IPS-NIHi7 (cell line): Measurements from ENCODE around the gene CCM2.
"Not testable (repeated sequence)": the region's sequence is repeated elsewhere in the genome, so short reads cannot be mapped to it uniquely, and the experiment has no call there.

ENCODE experiments used
- DNase-seq: peaks from one replicate; pipeline ENCODE4 v3.0.0; 2012; ENCODE audit warnings: mixed read lengths; ENCODE audit errors: extremely low spot score

CCM2 gene

DNA sequence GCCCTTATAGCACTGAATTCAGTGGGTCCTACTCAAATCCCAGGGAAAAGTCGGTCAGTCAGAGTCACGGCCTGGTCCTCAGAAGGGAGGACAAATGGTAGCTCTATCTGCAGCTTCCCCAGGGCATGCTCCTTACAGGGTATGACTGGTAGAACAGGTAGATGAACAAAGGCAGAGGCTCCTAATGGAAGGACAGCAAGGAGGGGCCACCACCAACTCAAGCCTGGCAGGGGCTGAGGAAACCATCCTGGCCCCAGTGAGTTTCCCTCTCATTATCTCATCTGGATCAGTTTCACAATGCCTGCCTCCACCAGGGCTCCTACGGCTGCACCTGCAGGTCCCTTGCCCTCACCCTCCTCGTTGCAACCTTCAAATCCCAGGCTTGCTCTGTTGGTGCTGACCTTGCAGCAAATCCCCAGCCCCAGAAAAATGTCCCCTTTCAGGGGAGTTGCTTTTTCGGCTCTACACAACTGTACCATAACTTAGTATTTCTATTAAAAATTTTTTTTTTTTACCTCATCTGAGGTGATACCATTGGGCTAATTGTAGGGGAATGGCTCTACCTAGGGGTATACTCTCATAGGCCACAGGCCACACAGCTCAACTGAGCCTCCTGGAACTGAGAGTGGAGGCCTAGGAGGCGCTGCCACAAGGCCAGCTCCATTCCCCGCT, 18.8 kb upstream of the CCM2 start:
- no peak for DNase-seq

DNA sequence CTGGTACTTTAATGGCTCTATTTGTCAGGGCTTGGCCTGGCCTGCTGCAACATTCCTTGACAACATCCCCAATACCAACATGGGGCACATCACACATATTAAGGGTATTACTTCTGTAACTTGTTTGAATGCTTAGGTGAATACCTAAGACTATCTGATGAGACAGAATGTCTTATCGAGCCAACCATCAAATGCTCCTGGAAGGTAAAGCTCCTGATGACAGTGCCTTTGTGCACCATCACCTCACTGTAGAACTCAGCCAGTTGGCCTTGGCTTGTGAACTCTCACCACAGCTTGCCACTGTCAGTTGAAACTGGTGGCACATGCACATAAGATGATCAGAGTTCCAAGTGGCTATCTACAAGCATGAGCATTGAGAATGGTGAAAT, 17.5 kb upstream of the CCM2 start:
- no peak for DNase-seq

DNA sequence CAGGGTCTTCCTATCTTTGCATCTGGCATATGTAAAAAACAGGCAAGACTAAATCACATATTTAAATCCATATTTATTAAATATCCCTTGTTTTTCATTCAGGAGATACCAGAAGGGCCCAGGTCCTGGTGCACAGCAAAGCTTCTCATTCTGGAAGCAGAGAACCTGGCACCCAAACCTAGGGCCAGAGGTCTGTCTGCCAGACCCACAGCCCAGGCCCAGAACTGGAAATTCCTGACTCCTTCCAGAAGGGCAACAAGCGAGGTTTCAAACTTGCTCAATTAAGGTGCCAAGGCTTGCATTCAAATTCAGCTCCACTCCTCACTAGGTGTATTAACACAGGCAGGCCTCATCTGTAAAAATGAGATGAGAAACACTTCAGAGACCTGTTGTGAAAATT, 17.0 kb upstream of the CCM2 start:
- no peak for DNase-seq

DNA sequence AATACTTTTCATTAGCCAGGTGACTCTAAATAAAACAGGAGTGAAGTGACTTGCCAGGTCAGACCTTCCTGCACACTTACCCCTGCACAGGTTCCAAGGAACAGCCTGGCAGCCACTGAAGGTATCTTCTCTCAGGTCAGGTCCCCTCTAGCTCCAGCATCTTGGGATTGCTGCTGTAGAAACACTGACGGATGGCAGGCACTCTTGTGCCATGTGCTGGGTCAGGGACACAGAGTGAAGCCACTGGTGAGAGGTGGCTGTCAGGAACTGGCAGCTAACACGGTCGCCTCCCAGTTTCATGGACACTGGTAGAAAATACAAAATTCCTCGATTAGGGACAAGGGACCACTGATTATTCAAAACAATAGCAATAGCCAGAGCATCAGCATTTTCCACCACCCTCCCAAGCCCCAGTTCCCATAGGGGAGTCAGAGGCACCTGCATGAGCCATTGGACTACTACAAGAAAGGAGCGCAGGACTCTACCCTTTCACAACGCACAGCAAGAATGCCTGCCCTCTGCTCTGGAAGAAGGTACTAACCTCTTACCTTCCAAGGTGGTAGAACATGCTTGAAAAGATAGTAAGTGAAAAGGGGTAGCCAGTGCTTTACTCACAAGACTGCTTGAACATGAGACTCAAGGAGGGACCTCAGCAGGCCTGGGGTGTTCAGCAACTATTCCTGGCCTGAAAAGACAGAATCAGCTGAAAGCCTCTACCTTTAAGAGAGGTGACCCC, 16.1 kb upstream of the CCM2 start:
- DNase-seq: no peak

DNA sequence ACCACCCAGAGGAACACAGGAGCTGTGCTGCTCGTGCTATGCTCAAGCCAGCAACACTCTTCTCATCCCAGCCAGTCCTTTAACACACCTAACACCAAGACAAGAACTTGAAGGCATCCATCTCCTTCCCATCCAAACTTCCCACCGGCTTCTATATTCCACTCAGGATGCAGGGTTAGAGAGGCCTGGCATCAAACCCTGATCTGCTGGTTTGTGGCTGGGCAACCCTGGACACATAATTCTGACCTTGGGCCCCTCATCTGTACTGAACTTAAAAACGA, 15.6 kb upstream of the CCM2 start:
- no peak for DNase-seq

DNA sequence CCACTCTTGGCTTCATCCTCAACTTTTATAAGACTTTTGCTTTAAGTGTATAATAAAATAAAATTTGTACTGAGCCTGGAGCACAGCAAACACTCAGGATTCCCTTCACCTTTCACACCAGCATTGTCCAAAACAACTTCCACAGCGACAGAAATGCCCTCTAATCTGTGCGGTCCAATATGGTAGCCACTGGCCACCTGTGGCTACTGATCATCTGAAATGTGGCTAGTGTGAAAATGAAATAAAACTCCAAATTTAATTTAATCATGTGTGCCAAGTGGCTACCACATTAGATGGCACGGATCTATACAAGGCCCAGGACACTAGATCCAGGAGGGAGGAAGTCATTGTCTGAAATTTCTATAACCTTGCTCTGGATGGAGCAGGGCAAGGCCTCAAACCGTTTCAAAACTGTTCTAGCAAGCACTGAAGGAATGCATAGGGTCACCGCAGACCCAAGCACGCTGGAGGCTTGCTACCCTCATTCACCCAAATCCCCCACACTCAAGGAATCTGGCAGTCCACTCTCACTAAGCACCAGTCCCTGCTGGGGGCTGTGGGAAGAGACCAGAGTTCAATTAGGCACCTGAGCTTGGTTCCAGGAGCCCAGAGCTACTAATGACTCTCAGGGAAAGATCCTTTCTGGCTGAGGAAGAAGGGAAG, 14.8 kb upstream of the CCM2 start:
- DNase-seq: no peak

DNA sequence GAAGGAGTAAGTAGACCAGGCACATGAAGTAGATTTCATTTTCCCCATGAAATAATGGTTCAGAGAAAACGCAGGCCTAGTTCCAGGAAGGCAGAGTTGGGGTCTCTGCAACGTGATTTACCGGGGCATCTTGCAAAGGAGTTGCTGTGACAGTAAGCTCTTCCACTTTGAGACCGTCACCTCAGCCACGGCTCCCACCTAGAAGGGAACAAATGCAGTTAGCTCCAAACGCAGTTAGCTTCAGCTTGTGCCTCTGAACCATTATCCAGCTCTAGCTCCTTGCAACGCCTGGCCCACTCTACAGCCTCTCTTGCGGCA, 14.1 kb upstream of the CCM2 start:
- DNase-seq: no peak

DNA sequence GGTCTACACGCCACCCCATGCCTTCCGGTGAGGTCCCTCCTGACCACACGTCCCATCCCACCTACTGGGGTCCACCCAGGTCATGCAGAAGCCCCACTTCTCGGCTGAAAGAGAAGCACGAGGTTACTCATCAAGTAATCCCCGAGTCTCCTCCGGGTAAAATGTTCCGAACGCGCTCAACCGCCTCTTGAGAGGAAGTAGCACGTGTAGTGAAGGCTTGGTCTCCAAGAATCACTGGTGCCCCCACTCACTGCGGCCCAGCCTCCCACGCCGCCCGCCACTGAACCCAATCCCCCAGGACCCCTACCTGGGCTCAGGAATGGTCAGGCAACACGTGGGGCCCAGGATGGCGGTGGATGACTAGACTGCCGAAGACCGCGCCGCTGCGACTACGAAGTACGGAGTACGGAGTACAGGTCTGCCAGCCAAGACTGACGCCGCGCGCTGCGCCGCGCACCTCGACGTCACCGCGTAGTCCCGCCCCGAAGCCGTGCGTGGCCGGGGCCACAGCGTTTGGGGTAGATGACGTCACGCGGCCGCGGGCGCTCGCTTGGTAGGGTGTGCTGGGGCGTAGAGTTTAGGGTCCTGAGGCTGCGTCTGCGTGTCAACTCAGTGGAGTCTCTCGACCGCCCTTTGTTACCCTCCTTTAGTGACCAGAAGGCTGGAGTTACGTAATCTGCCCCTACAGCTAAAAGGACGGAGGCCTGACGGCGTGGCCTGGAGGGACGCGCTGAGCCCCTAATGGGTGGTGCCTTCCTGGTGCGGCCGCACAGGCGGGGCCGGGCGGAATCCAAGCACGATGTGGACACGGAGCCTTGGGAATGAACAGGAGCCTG, 13.6 kb upstream of the CCM2 start:
- peak; percentile 90 for DNase-seq

DNA sequence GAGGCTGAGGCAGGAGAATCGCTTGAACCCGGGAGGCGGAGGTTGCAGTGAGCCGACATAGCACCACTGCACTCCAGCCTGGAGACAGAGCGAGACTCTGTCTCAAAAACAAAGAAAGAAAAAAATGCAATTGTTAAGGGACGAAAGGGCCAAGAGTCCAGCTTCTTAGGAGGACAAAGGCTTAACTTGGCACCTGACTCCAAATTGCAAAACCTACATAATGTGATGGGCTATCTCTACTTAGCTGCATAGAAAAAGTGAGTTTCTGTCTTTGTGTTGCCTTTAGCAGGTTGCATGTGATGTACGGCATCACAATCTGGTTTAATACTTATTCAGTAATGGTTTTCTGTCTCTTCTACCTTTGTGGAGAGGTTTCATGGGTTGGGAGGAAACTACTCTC, 12.5 kb upstream of the CCM2 start:
- no peak for DNase-seq

DNA sequence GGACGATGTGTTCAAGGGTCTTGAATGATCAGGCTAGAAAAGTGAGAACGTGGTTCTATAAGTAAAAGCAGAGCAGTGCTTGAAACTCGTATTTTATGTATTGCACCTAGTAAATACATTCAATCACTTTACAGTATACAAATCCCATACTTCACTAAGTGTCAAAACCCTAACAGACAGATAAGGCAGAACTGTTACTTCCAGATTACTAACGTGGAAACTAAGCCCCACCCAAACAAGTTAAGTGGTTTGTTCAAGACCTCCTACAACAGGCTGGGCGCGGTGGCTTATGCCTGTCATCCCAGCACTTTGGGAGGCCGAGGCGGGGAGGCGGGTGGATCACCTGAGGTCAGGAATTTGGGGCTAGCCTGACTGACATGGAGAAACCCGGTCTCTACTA, 12.0 kb upstream of the CCM2 start:
- no peak for DNase-seq

DNA sequence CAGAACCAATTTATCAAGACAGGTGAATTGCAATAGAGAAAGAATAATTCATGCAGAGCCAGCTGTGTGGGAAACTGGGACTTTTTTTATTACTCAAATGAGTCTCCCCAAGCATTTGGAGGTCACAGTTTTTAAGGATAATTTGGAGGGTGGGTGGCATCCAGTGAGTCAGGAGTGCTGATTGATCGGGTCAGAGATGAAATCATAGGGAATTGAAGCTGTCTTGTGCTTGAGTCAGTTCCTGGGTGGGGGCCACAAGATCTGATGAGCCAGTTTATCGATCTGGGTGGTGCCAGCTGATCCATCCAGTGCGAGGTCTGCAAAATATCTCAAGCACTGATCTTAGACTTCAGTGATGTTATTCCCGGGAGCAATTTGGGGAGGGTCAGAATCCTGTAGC, 11.3 kb upstream of the CCM2 start:
- DNase-seq: no peak

DNA sequence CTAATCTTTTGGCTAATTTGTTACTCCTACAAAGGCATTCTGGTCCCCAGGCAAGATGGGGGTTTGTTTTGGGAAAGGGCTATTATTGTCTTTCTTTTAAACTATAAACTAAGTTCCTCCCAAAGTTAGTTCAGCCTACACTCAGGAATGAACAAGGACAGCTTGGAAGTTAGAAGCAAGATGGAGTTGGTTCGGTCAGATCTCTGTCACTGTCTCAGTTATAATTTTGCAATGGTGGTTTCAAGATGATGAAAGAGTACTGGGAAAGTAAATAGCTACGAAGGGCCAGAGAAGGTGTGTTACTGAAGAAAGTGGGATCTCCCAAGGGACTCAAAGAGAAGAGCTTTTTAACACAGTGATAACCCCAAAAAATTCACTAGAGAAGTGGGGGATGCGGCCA, 10.9 kb upstream of the CCM2 start:
- no peak for DNase-seq

DNA sequence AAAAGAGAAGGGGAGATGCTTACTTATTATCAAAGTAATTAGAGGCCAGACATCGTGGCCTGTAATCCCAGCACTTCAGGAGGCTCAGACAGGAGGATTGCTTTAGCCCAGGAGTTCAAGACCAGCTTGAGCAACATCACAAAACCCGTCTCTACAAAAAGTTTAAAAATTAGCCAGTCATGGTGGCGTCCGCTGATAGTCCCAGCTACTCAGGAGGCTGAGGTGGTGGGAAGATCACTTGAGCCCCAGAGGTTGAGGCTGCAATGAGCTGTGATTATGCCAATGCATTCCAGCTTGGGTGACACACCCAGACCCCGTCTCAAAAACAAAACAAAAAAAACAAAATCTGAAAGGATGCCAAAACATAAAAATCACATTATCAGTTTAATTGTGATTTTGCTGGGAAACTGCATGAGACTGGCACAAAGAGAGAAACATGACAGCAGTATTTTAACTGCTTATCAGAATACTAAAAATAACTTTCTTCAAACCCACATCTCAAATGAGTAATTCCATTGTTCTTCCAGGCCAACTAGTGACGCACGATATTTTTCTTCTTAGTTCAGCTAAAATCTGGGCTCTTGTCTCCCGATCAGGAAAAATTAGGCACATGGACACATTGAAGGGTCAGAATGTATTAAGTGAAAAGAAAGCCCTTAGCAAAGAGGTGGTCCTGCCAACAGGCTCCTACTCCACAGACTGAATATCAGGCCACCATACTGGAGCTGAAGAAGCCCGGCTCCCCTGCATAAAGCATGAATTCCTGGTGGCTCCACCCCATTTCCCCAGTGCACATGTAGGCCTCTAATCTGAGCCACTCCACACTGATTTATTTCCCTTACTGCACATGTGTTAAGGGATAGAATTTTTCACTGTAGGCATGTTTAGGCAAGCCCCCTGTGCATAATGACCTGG, 9.6 kb upstream of the CCM2 start:
- DNase-seq: no peak

DNA sequence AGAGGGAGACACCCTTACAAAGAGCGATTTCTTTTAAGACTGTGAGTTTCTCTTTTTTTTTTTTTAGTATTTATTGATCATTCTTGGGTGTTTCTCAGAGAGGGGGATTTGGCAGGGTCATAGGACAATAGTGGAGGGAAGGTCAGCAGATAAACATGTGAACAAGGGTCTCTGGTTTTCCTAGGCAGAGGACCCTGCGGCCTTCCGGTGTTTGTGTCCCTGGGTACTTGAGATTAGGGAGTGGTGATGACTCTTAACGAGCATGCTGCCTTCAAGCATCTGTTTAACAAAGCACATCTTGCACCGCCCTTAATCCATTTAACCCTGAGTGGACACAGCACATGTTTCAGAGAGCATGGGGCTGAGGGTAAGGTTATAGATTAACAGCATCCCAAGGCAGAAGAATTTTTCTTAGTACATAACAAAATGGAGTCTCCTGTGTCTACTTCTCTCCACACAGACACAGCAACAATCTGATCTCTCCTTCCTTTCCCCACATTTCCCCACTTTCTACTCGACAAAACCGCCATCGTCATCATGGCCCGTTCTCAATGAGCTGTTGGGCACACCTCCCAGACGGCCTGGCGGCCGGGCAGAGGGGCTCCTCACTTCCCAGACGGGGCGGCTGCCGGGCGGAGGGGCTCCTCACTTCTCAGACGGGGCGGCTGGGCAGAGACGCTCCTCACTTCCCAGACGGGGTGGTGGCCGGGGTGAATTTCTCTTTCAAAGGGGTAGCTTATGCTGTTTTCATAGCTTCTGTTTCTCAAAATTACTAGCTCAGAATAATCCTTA, 7.8 kb upstream of the CCM2 start:
- not testable (repeated sequence) for DNase-seq

DNA sequence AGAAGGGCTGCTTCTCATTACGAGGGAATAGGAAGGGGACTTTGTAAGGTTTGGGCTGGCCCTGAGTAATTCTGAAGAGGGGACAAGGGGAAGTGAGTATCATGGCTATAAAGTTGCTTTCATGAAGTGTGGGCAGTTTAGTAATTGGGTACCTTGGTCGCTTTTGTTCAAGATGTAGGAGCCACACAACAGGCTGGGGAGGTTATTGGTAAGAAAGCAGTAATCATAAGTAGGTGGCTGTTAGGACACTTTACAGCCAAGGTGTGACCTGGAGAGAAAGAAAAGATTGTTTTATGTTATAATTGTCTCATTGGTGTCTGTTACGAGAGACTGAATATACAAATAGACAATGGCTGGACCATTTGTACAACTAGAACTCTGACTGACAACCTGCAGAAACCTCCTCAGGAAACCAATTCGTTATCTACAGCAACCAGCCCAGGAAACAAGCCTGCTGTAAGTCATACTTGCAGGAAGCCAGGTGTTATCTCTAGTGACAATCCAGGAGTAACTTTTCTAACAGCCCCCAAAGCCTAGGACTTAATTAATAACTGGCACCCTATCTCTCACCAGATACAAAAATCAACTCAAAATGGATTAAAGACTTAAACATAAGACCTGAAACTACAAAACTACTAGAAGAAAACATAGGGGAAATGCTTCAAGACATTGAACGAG, 5.0 kb upstream of the CCM2 start:
- DNase-seq: no peak

DNA sequence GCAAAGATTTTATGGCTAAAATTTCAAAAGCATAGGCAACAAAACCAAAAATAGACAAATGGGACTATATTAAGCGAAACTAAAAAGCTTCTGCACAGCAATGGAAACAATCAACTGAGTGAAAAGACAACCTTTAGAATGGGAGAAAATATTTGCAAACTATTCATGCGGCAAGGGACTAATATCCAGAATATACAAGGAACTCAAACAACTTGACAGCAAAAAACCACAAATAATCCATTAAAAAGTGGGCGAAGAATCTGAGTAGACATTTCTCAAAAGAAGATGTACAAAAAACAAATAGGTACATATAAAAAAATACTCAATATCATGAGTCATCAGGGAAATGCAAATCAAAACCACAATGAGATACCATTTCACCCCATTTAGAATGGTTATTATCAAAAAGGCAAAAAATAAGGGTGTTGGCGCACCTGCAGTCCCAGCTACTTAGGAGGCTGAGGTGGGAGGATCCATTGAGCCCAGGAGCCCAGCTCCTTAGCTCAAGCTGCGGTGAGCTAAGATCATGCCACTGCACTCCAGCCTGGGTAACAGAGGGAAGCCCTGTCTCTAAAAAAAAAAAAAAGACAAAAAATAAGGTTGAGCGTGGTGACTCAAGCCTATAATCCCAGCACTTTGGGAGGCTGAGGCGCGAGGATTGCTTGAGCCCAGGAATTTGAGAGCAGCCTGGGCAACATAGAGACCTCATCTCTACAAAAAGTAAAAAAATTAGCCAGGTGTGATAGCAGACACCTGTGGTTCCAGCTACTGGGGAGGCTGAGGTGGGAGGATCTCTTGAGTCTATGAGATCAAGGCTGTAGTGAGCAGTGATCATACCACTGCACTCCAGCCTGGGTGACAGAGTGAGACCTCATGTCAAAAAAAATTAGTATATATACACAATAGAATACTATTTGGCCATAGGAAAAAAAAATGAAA, 4.2 kb upstream of the CCM2 start:
- DNase-seq: no peak

DNA sequence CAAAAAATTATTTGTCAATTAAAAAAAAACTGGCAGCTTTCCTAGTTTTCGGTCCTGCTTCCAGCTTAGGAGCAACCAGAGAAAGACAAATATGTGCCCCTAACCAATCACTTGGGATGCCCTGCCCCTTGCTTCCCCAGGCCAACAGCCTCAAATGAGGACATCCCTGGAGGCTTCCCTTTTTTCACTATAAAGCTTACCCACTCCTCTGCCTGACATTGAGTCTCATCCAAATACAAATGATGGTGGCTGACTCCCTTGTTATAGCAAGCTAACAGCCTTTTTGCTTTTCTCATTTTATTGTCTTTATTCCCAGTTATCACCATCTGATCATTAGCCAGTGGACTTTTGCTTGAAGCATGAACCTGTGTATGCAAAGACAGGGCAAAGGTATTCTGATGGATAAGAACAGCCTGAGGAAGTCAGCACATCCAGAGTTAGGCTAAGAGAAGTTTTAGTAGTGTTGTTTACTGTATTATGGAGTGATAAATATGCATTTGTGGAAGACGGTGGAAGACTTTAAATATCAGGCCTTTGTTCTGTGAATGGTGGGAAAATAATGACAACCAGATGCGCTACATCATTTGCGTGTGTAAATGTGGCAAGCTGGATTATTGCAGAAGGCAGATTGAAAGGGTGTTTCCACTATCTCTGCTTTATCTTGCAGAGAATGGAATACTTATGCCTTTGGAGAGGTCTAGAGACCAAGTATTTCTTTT, 1.7 kb upstream of the CCM2 start:
- no peak for DNase-seq
